ENCODE measurements around the gene TTC9C.
A peak's percentile ranks its signal among the peaks of the same experiment; 100 is the strongest.
"Not testable (repeated sequence)": the region's sequence is repeated elsewhere in the genome, so short reads cannot be mapped to it uniquely, and the experiment has no call there.

Gene TTC9C

GRCh38 chr11:62757846-62758788 lies 29.8 kb downstream of the TTC9C start:
- Histone ChIP-seq H4K20me1 (ENCODE audit: insufficient read depth) (no peaks in the 10 kb centered on the region), H3K27me3 (ENCODE audit: insufficient read depth, low read depth) (no peaks in the 10 kb centered on the region), H3K4me1 (ENCODE audit: low read depth, poor library complexity, severe bottlenecking) (peaks cover 21% of the 10 kb centered on the region), H2AFZ (ENCODE audit: low read depth) (no peak overlapping the region), H3K4me2 (no peak overlapping the region), H3K36me3 (ENCODE audit: insufficient read depth) (no peaks in the 10 kb centered on the region), H3K79me2 (ENCODE audit: insufficient read depth, low read depth) (no peaks in the 10 kb centered on the region; the same call in 1 of the 2 replicates), H3K27ac (no peak overlapping the region), H3K9ac (no peak overlapping the region), H3K4me3 (IDR thresholded peaks at IDR 0.05; ENCODE audit: insufficient read depth, low read depth, low read length) (no peak overlapping the region)
- no peak for TF ChIP-seq CTCF (conservative IDR thresholded peaks at IDR 0.05; ENCODE audit: low read depth, low read length)

GRCh38 chr11:62760867-62761227 lies 32.6 kb downstream of the TTC9C start:
- H3K36me3 ChIP-seq (ENCODE audit: insufficient read depth); H4K20me1 ChIP-seq (ENCODE audit: insufficient read depth); H3K9ac ChIP-seq; H3K4me3 ChIP-seq (IDR thresholded peaks at IDR 0.05; ENCODE audit: insufficient read depth, low read depth, low read length); H3K27me3 ChIP-seq (ENCODE audit: insufficient read depth, low read depth); H3K79me2 ChIP-seq (ENCODE audit: insufficient read depth, low read depth); H3K27ac ChIP-seq: not testable (repeated sequence)
- Histone ChIP-seq H2AFZ (ENCODE audit: low read depth) (peak overlapping the region; percentile 86), H3K4me1 (ENCODE audit: low read depth, poor library complexity, severe bottlenecking) (peaks cover 17% of the 10 kb centered on the region), H3K4me2 (peak overlapping the region; percentile 42)

GRCh38 chr11:62770778-62771143 lies 42.5 kb downstream of the TTC9C start:
- peak overlapping the region; percentile 67 for H2AFZ ChIP-seq (ENCODE audit: low read depth)
- peak overlapping the region; percentile 58 for H3K27ac ChIP-seq
- H3K36me3 ChIP-seq (ENCODE audit: insufficient read depth), result no peaks in the 10 kb centered on the region

GRCh38 chr11:62771144-62772021 lies 43.1 kb downstream of the TTC9C start, which contains the start of gene TAF6L:
TAF6L (plus strand) TSS chr11:62771396; CDS start chr11:62775784, 4,388 bp downstream.
- Histone ChIP-seq H3K4me1 (ENCODE audit: low read depth, poor library complexity, severe bottlenecking) (peaks cover 23% of the 10 kb centered on the region), H2AFZ (ENCODE audit: low read depth) (peak within 1 kb of the TSS; percentile 67)

More at GRCh38 chr11:62770778-62771143, 42.5 kb downstream of the TTC9C start:
- H3K27me3 ChIP-seq (ENCODE audit: insufficient read depth, low read depth), result no peaks in the 10 kb centered on the region
- H3K4me1 ChIP-seq (ENCODE audit: low read depth, poor library complexity, severe bottlenecking), result peaks cover 23% of the 10 kb centered on the region
- H3K4me2 ChIP-seq, result peak overlapping the region; percentile 75
- H4K20me1 ChIP-seq (ENCODE audit: insufficient read depth), result no peaks in the 10 kb centered on the region
- TF ChIP-seq CTCF (conservative IDR thresholded peaks at IDR 0.05; ENCODE audit: low read depth, low read length), result no peak
- H3K4me3 ChIP-seq (IDR thresholded peaks at IDR 0.05; ENCODE audit: insufficient read depth, low read depth, low read length), result no peak overlapping the region
- peaks cover 21% of the 10 kb centered on the region for H3K79me2 ChIP-seq (ENCODE audit: insufficient read depth, low read depth)
- H3K9ac ChIP-seq, result peak overlapping the region; percentile 56; the same call in 1 of the 2 replicates

More at GRCh38 chr11:62771144-62772021, 43.1 kb downstream of the TTC9C start, which contains the start of gene TAF6L:
- H3K27me3 ChIP-seq (ENCODE audit: insufficient read depth, low read depth), result no peaks in the 10 kb centered on the region
- peak within 1 kb of the TSS; percentile 58 for H3K27ac ChIP-seq
- H4K20me1 ChIP-seq (ENCODE audit: insufficient read depth), result no peaks in the 10 kb centered on the region
- peak within 1 kb of the TSS; percentile 46 for H3K4me3 ChIP-seq (IDR thresholded peaks at IDR 0.05; ENCODE audit: insufficient read depth, low read depth, low read length)
- H3K79me2 ChIP-seq (ENCODE audit: insufficient read depth, low read depth), result peaks cover 21% of the 10 kb centered on the region
- peak within 1 kb of the TSS; percentile 56; the same call in 1 of the 2 replicates for H3K9ac ChIP-seq
- peak within 1 kb of the TSS; percentile 75 for H3K4me2 ChIP-seq
- TF ChIP-seq CTCF (conservative IDR thresholded peaks at IDR 0.05; ENCODE audit: low read depth, low read length), result no peak
- no peaks in the 10 kb centered on the region for H3K36me3 ChIP-seq (ENCODE audit: insufficient read depth)
